ENCODE data around the gene ALG14. TPM values are rescaled to one million over a fixed set of nuclear protein-coding genes. Genes with fewer than 3 reads are reported as not detected.
A peak's percentile ranks its signal among the peaks of the same experiment; 100 is the strongest.
"Not testable (repeated sequence)": the region's sequence is repeated elsewhere in the genome, so short reads cannot be mapped to it uniquely, and the experiment has no call there.

ALG14 gene
- total RNA-seq, 2 donors from 2014 or later: 1.6 TPM

- Histone ChIP-seq H3K4me1 (ENCODE audit: control insufficient read depth in 1 of 2, low read depth in 2 of 2) (peaks cover 0 to 20% of the 10 kb centered on the region in 2 donors), H3K27me3 (replicated peaks; ENCODE audit: insufficient read depth) (no peaks in the 10 kb centered on the region), H3K27ac (peak overlapping the region; percentile 16 to 65), H3K4me3 (no peak overlapping the region), H3K9me3 (no peaks in the 10 kb centered on the region), H3K36me3 (no peaks in the 10 kb centered on the region)
- ATAC-seq (ENCODE audit: insufficient number of reproducible peaks, low FRiP score, low read depth) (no peak), DNase-seq (ENCODE audit: low spot score) (no peak)
- no peak for TF ChIP-seq CTCF (IDR thresholded peaks at IDR 0.05)
Observed at GRCh38 chr1:94946886-94947285, 125.9 kb downstream of the ALG14 start.

- no peaks in the 10 kb centered on the region for H3K9me3 ChIP-seq
- no peak overlapping the region for H3K27ac ChIP-seq
- H3K4me3 ChIP-seq: no peak overlapping the region
- no peaks in the 10 kb centered on the region for H3K36me3 ChIP-seq
- peaks cover 16 to 24% of the 10 kb centered on the region in 2 donors for H3K4me1 ChIP-seq (ENCODE audit: control insufficient read depth in 1 of 2, low read depth in 2 of 2)
- H3K27me3 ChIP-seq (replicated peaks; ENCODE audit: insufficient read depth): no peaks in the 10 kb centered on the region
- no peak for ATAC-seq (ENCODE audit: insufficient number of reproducible peaks, low FRiP score, low read depth)
- no peak for DNase-seq (ENCODE audit: low spot score)
- TF ChIP-seq CTCF (IDR thresholded peaks at IDR 0.05): no peak
Observed at GRCh38 chr1:94942171-94943128, 130.3 kb downstream of the ALG14 start.

- ATAC-seq (ENCODE audit: insufficient number of reproducible peaks, low FRiP score, low read depth); H3K4me3 ChIP-seq; H3K9me3 ChIP-seq; DNase-seq (ENCODE audit: low spot score); H3K27me3 ChIP-seq (replicated peaks; ENCODE audit: insufficient read depth); H3K27ac ChIP-seq; H3K36me3 ChIP-seq: not testable (repeated sequence)
- peaks cover 16 to 28% of the 10 kb centered on the region in 2 donors for H3K4me1 ChIP-seq (ENCODE audit: control insufficient read depth in 1 of 2, low read depth in 2 of 2)
Observed at GRCh38 chr1:94941480-94941879, 131.3 kb downstream of the ALG14 start.

- TF ChIP-seq CTCF (IDR thresholded peaks at IDR 0.05): no peak
- Histone ChIP-seq H3K27ac (no peak overlapping the region), H3K4me3 (no peak overlapping the region), H3K36me3 (no peaks in the 10 kb centered on the region), H3K4me1 (ENCODE audit: control insufficient read depth in 1 of 2, low read depth in 2 of 2) (peaks cover 19 to 36% of the 10 kb centered on the region in 2 donors), H3K9me3 (no peaks in the 10 kb centered on the region), H3K27me3 (replicated peaks; ENCODE audit: insufficient read depth) (no peaks in the 10 kb centered on the region)
- DNase-seq (ENCODE audit: low spot score) (no peak), ATAC-seq (ENCODE audit: insufficient number of reproducible peaks, low FRiP score, low read depth) (no peak)
Observed at GRCh38 chr1:94940738-94941137, 132.0 kb downstream of the ALG14 start.

GRCh38 chr1:94937820-94938219 lies 134.9 kb downstream of the ALG14 start:
- Histone ChIP-seq H3K4me1 (ENCODE audit: control insufficient read depth in 1 of 2, low read depth in 2 of 2) (peaks cover 25 to 44% of the 10 kb centered on the region in 2 donors), H3K4me3 (peak overlapping the region; percentile 11), H3K9me3 (no peaks in the 10 kb centered on the region), H3K27ac (peak overlapping the region in 1 of 2 donors; percentile 17), H3K27me3 (replicated peaks; ENCODE audit: insufficient read depth) (no peaks in the 10 kb centered on the region), H3K36me3 (no peaks in the 10 kb centered on the region)
- no peak for TF ChIP-seq CTCF (IDR thresholded peaks at IDR 0.05)
- DNase-seq (ENCODE audit: low spot score) (no peak), ATAC-seq (ENCODE audit: insufficient number of reproducible peaks, low FRiP score, low read depth) (no peak)

All from thoracic aorta (tissue), 2 donors.